GM18526 (cell line): ENCODE results near the gene MYH3.

ENCODE experiments used
- POLR2A ChIP-seq: IDR thresholded peaks from 3 replicates; pipeline ENCODE4 v1.6.1; 2011; ENCODE audit not compliant: insufficient read length; ENCODE audit errors: extremely low read depth

MYH3 gene

DNA sequence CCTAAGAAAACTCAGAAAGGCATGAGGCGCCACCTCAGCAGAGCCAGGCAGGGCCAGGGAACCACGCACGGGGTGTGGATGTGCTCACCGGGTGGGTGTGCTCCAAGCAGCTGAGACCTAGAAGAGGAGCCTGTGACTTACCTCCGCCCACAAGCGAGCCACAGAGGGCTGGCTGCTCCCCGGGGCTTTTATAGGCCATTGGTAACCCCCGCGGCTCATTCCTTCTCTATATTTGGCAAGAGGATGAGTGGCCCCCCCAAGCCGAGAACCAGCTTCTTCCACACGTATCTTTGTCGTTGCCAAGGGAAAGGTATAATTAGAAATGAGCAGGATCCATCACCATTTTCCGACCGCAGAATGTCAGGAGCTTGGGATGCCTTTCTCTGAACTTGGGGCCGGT, at the start of gene MYH3:
Gene MYH3 (minus strand): TSS at position 162 of the 400 bp plus-strand sequence. CDS start 2,245 bp downstream, outside the sequence.
- TF ChIP-seq POLR2A: no peak

DNA sequence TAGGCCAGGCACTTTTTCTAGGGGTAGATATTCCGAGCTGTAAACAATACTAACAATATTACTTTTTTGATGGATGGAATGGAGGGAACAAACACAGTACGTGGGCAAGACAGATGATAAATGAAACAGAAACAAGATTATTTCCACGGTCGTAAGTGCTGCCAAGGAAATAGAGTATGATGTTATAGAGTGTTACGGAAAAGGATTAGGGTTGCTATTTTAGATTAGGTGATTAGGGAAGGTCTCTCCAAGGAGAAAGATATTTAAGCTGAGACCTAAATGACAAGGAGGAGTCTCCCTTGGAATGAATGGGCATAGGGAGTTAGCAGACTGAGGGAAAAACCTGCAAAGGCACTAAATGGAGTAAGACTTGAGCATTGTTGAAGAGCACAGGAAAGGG, 48.6 kb upstream of the MYH3 start:
- TF ChIP-seq POLR2A: no peak

DNA sequence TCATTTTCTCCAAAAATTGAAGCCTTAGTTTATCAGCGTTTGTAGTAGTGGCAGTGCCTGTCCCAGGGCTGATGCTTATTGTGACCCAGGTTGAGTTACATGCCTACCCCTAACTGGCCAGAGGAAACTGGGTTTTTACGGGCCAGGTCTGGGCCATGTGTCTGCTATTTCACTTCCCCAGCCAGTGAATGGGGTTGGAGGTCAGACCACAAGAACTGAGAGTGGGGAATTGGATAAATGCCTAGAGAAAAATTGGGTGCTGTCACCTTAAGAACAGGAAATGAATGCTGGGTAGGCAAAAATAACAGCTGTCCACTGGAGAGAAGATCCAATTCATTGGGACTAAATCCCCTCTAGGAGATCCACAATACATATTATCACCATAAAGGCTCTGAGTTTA, 45.5 kb upstream of the MYH3 start:
- TF ChIP-seq POLR2A: no peak

DNA sequence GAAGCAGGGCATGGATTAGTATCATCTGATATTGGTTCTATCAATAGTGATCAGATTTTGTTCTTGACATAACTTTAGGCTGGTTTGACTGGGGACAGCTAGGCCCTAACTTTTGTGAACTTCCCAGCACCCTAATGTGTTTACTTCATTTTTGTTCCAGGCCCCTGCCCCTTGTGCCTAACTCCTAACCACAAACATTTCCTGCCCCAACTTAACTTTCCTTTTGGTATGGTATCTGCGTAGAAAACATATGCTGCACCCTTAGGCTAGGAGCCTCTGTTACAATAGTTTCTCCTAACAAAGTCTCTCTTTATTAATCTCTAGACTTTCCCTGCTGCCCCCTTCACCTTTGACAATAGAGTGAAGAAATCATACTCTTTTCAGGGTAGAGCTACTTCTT, 42.7 kb upstream of the MYH3 start:
- TF ChIP-seq POLR2A: no peak

DNA sequence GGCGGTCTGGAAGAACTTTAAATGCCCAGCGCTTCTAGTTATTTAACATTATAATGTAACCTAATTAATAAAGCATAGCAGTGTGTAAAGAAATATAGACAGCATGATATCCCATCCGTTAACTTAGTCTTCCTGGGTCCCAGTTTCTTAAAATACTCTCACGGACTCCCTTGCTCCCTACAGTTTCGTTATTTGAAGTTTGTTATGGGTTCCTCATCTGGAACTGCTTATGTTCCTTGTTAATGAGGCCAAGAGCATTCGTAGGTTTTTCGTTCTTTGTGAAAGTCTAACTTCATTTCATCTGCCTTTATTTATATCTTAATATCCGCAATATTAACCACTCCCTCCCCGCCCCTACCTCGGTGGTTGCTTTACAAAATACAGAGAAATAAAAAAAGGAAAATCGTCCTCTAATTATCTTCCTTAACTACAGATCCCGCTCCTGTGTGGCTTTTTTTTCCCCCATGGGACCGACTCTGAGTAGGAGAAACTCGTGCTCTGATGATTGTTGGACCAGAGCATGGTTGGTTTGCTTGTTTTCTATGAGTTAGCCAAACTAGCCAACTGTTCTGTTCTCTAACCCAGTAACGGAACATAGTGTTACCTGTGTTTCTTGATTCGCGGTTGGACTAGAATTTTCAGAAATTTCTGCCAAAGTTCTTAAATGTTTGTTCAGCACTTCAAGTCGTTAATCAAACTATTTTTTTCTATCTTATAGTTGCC, 41.1 kb upstream of the MYH3 start:
- no peak for TF ChIP-seq POLR2A

DNA sequence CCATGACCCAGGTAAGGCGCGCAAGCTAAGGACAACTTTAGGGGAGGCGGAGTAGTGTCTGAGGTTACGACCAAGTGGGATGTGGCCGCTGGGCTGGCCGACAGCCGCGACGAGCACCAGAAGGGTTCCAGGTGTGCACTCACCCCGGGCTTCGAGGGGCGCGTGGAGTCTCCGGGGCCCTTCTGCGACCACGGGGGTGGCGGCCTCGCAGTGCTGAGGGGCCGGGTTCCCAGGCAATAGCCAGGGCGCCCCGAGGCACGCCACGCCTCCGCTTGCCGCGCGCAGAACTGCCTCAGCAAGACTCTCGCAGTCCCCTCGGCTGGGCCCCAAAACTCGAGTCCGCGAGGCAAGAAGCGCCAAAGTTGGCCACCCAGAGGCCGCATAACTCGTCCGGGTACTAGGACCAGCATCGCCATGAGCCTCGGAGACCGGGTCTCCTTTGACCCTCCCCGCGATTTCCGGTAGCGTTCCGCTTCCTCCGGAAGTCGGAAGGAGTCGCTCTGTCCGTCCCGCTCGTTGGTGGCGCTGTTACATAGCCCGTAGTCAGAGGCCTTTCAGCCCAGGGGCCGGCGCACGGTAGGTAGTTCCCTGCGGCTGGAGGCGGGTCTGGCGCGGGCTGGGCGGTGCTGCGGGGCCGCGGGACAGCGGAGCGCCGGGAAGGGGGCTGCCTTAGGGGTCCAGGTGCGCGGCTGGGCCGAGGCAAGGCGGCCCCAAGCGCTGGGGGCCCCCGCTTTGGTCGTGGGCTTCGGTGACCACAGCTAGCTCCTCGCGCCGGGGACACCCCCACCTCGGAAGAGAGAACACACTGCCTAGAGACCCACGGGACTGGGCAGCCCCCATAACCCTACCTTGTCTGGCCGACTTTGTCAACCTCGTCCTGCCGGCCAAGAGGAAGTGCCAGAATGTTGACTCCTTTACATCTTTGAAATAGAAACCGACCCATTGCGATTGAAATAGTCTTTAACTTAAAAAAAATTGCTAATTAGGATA, 40.3 kb upstream of the MYH3 start, which contains the start of the genes ADPRM and SCO1:
Gene ADPRM (plus strand): TSS at position 503 of the 990 bp plus-strand sequence. CDS start 7,333 bp downstream, outside the sequence.
Gene SCO1 (minus strand): TSS at position 442 of the 990 bp plus-strand sequence. CDS start 26 bp downstream, at position 416.
- peak; percentile 90 for TF ChIP-seq POLR2A

DNA sequence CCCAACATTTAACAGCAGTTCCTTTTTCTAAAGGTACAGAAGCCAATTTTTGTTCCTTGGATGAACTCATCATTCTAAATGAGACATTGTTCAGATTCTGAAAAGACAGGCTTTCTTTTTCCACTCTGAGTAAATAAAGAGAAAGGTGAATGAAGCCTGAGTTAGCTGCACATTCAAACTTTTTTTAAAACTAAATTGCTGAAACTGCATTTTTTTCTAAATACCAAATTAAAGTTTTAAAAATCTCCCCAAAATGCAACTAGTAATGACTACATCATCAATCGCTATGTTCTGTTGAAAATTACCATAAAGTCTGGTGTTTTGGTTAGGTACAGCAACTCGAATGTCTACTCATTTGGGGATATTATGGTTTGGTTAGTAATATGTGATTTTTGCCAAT, 30.4 kb upstream of the MYH3 start:
- TF ChIP-seq POLR2A: no peak

DNA sequence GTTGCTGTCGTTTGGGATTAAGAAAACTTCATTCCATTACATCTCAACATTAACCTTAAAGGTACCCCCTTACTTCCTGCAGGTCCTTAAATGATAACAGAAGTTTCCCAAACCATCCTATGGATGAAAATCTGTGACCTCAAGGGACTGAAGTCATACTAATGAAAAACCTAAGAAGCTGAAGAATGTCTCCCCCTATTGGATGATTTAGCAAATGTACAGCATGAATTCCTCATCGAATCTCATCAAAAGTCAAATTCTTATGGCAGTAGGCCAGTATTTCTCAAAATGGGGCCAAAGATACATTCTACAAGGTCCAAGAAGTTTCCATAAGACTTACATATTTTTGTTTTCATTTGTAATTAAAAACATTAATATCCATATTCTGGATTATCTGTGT, 26.7 kb upstream of the MYH3 start:
- TF ChIP-seq POLR2A: no peak

DNA sequence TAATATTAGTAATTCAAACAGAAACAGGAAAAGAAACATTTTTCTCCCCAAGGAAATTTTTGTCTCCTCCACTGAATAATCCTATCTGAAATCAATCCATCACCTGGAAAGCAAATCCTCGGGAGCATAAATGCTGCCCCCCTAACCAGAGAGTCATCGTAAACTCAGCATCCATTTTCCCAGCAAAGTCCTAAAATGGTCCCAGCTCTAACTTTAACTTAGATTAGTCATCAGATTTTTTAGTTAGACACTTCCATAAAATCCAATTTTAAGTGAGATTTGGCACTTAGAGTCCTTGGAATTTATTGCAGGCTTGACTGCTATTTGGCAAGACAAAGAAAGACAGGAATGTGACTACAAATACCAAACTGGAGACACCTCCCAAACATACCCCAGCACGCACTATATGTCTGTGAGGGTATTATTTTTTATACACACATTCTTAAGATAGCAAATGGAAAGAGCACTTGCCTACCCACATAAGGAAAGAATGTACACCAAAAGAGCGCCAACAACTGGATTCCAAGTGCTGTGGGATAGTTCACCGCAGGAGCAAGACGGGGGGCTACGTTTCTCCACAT, 24.8 kb upstream of the MYH3 start:
- no peak for TF ChIP-seq POLR2A

DNA sequence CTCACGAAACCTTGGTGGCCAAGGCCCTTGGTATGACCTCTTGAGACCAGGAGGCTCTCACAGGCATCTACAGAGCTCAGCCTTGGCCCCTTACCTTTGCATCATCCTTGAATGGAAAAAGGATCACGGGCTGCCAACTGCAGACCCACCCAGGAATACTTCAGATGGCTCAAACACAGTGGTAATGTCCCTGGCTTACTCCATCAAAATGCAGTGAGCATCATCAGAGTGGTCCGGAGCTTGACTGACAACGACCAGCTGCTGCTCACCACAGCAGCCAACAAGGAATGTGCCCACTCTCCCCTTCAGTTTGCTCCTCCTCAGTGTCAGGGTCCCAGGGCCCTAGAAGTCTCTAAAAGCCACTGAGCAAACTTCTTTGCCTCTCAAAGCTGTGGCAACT, 17.6 kb upstream of the MYH3 start:
- no peak for TF ChIP-seq POLR2A

DNA sequence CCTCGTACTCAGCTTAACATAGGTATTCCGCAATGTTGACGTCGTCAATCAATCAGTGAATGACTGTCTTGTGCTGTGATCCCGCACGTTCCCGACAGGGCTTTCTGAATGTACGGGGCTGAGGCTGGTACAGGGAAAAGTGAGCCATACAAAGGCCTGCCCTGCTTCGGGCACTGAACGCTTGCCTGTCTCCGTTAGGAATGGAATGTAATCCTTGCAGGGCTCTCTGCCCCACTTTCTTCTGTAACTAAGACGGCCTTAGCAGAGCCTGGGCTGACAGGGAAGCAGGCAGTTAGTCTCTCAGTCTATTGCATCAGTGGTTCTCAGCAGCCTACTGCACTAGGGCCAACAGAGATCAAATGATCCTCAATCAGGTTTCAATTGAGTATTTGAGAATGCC, 16.2 kb upstream of the MYH3 start:
- TF ChIP-seq POLR2A: no peak

DNA sequence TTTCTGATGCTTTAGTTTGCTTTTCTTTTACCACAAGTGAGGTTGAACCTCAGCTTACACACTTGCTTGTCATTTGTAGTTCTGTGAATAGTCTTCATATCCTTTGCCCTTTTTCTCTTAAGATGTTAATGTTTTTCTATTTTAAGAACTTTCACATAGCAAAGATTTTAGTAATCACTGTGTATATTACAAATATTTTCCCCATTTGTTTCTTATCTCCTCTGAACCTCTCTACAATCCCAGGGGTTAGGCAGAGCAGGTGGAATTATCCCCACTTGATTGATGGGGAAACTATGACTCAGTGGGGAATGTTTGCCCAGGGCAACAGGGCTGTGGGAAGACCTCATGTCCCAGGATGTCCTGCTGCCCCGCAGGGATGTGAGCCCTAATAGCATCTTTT, 11.7 kb upstream of the MYH3 start:
- no peak for TF ChIP-seq POLR2A

DNA sequence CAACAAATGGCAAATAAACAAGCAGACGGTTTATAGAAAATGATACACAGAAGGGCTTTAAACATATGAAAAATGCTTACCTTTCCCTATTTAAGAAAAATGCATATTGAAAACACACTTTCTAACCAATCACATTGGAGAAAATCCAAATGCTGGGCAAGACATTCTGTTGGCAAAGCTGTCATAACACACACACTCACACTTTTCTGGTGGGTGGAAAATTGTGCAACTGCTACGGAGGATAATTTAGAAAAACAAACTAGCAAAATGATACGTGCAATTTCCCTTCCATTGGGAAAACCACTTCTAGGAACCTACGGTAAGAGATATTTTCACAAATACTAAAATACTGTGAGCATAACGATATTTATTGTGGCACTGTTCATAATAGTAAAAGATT, 9.8 kb upstream of the MYH3 start:
- no peak for TF ChIP-seq POLR2A

DNA sequence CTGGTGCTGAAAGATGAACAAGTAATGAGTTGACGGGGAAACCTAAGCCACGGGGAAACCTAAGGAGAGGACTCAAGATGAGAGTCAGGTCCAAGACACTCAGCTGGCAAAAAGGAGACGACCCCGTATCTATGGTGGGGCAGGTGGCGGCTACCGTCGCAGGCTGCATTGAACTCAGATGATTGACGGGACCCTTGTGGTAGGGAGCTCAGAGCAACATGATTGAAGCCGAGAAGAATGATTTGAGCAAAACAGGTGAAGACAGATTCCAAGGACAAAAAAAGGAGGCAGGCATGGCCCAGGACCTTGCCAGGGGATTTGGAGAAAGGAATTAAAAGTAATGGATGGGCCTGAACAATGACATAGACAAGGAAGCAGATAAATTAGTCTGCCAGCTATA, 7.5 kb upstream of the MYH3 start:
- TF ChIP-seq POLR2A: no peak

DNA sequence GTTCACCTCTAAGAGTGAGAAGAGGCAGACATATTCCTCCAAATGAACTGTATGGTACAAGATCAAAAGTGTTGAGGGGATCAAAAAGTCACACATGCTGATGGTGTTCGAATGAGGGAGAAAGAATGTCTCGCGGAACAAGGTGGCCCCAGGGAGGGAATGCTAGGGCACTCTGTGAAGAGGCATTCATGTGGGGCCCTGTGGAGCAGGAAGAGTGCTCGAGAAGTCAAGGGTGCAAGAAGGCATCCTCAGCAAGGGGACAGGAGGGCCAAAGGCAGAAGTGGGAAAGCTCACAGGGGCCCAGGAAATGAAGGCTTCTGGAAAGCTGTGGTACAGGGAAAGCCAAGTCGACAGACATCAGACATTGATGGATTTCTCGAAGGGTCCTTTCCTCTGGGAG, 6.1 kb upstream of the MYH3 start:
- no peak for TF ChIP-seq POLR2A

DNA sequence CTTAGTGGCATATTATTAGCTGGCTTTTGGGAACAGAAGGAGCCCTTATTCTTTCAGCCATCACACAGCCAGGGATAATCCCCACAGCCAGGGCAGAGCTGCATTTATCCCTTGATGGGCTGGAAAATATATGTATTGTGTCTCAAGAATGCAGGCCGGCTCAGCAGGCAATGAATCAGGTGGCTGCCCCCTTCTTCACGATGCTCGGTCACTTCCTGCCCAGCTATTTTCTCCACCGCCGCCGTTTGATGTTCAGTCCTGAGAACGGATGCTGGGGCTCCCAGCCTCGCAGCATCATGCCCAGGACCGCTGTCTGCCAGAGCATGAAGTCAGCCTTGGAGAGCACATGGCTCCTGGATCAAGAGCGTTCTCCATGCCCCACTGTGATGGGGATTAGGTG, 4.3 kb upstream of the MYH3 start:
- no peak for TF ChIP-seq POLR2A

DNA sequence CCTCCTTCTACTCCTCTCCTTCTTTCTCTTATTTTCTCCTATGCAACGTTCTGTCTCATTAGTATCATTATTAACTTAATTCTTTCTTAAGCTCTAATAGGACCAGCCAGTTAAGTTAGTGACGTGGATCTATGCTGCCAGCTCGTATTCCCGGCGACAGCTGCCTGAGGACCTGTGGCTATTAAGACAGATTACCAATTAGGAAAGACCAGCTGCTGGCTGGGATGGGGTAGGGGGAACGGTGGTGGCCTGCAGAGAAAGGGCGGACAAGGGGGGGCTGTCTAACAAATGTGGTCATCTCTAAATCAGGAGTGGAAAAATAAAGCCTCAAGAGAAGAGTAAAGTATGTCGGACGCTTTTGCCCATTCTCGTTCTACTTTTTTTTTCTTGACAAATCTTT, 770 bp upstream of the MYH3 start:
- no peak for TF ChIP-seq POLR2A
